Measurements from ENCODE around the gene WARS2. TPM values are rescaled to one million over a fixed set of nuclear protein-coding genes. Genes with fewer than 3 reads are reported as not detected.

The WARS2 gene
- total RNA-seq, 1 experiment from 2014 or later, result 13.3 TPM

- no peak for DNase-seq (ENCODE audit: low spot score)
- H3K36me3 ChIP-seq (ENCODE audit: insufficient read depth, low read length, poor library complexity, severe bottlenecking), result no peaks in the 10 kb centered on the region
- H3K4me1 ChIP-seq (ENCODE audit: insufficient read depth, low read length, poor library complexity, severe bottlenecking), result peaks cover 3% of the 10 kb centered on the region
- intact Hi-C loops (cut with micrococcal nuclease; ENCODE audit: unreplicated experiment), result no loop called here
- no peak overlapping the region for H3K4me3 ChIP-seq (ENCODE audit: low read depth, low read length, poor library complexity, severe bottlenecking)
- no peaks in the 10 kb centered on the region for H3K9me3 ChIP-seq (ENCODE audit: low read depth, low read length, poor library complexity, severe bottlenecking)
- H3K27me3 ChIP-seq (replicated peaks; ENCODE audit: insufficient read depth, low read depth, low read length, poor library complexity), result no peaks in the 10 kb centered on the region
- ChIA-PET CTCF (no interaction called here), POLR2A (ENCODE audit: low non-redundant PET) (interaction anchor here (0.5 kb wide), 1 partner anchor 16 kb away, joined by 20 read pairs; no protein-coding TSS in a partner anchor)
- H3K27ac ChIP-seq (ENCODE audit: low read depth, low read length, poor library complexity, severe bottlenecking), result no peak overlapping the region
- TF ChIP-seq EZH2 (IDR thresholded peaks at IDR 0.05; ENCODE audit: borderline replicate concordance, low read depth, low read length, poor library complexity, severe bottlenecking), result no peak
- no peak for TF ChIP-seq CTCF (conservative IDR thresholded peaks at IDR 0.05; ENCODE audit: low read depth, low read length)
- no TSS peak for BruUV-seq (replicated peaks)
Measured at GRCh38 chr1:119115311-119115710, 25.1 kb downstream of the WARS2 start.

DNA sequence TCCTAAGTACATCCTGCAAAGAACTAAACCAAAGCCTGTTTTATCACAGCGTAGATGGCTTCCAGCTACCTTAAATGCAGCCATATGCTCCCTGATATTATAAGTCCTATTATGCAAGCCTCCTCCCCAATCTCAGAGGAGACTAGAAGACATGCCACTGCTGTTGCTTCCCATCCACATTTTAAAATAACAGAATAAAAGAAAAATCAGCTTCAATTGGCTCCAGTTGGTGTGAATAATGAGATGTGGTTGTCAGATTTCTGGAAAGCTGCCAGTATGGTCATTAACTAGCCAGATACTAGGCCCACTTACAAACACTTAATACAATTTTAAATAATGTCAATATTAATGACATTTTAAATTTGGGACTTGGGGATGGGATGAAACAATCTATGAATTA lies 25.7 kb downstream of the WARS2 start:
- H3K36me3 ChIP-seq (ENCODE audit: insufficient read depth, low read length, poor library complexity, severe bottlenecking), result no peaks in the 10 kb centered on the region
- ChIA-PET POLR2A (ENCODE audit: low non-redundant PET) (no interaction called here), CTCF (no interaction called here)
- no peaks in the 10 kb centered on the region for H3K27me3 ChIP-seq (replicated peaks; ENCODE audit: insufficient read depth, low read depth, low read length, poor library complexity)
- BruUV-seq (replicated peaks), result no TSS peak
- DNase-seq (ENCODE audit: low spot score), result no peak
- no peaks in the 10 kb centered on the region for H3K9me3 ChIP-seq (ENCODE audit: low read depth, low read length, poor library complexity, severe bottlenecking)
- no peak for TF ChIP-seq EZH2 (IDR thresholded peaks at IDR 0.05; ENCODE audit: borderline replicate concordance, low read depth, low read length, poor library complexity, severe bottlenecking)
- TF ChIP-seq CTCF (conservative IDR thresholded peaks at IDR 0.05; ENCODE audit: low read depth, low read length), result no peak
- peaks cover 3% of the 10 kb centered on the region for H3K4me1 ChIP-seq (ENCODE audit: insufficient read depth, low read length, poor library complexity, severe bottlenecking)
- intact Hi-C loops (cut with micrococcal nuclease; ENCODE audit: unreplicated experiment), result no loop called here
- H3K4me3 ChIP-seq (ENCODE audit: low read depth, low read length, poor library complexity, severe bottlenecking), result no peak overlapping the region
- H3K27ac ChIP-seq (ENCODE audit: low read depth, low read length, poor library complexity, severe bottlenecking), result no peak overlapping the region

- no peak overlapping the region for H3K27ac ChIP-seq (ENCODE audit: low read depth, low read length, poor library complexity, severe bottlenecking)
- no peaks in the 10 kb centered on the region for H3K36me3 ChIP-seq (ENCODE audit: insufficient read depth, low read length, poor library complexity, severe bottlenecking)
- CTCF ChIA-PET, result no interaction called here
- no peaks in the 10 kb centered on the region for H3K9me3 ChIP-seq (ENCODE audit: low read depth, low read length, poor library complexity, severe bottlenecking)
- no TSS peak for BruUV-seq (replicated peaks)
- H3K4me3 ChIP-seq (ENCODE audit: low read depth, low read length, poor library complexity, severe bottlenecking), result no peak overlapping the region
- H3K4me1 ChIP-seq (ENCODE audit: insufficient read depth, low read length, poor library complexity, severe bottlenecking), result peaks cover 3% of the 10 kb centered on the region
- POLR2A ChIA-PET (ENCODE audit: low non-redundant PET), result no interaction called here
- TF ChIP-seq CTCF (conservative IDR thresholded peaks at IDR 0.05; ENCODE audit: low read depth, low read length) (no peak), EZH2 (IDR thresholded peaks at IDR 0.05; ENCODE audit: borderline replicate concordance, low read depth, low read length, poor library complexity, severe bottlenecking) (no peak)
- H3K27me3 ChIP-seq (replicated peaks; ENCODE audit: insufficient read depth, low read depth, low read length, poor library complexity), result no peaks in the 10 kb centered on the region
- DNase-seq (ENCODE audit: low spot score), result no peak
- intact Hi-C loops (cut with micrococcal nuclease; ENCODE audit: unreplicated experiment), result no loop called here
Measured at GRCh38 chr1:119112791-119113190, 27.7 kb downstream of the WARS2 start.
